GM12878 (cell line): ENCODE measurements around the gene CDH1. TPM values are rescaled to one million over a fixed set of nuclear protein-coding genes. Genes with fewer than 3 reads are reported as not detected.

Source experiments
- ATAC-seq: fragments of 200-7000 bp; cut with Tn5 transposase; 3 replicates; pipeline ENCODE4 v1.9.1; 2020; ENCODE audit warnings: mild to moderate bottlenecking, moderate library complexity
- BruUV-seq: library from RNA; stranded (reverse); fragments of 400-500 nt; replicated peaks from 2 replicates; lab custom pipeline; 2021; lab: Mats Ljungman, UMichigan
- CTCF ChIA-PET: fragments of 300-600 bp; sonication (Branson Sonifier 250); formaldehyde crosslinking; extraction: SDS; loops from one replicate; lab custom pipeline; 2021; ENCODE audit warnings: inconsistent platforms; lab: Yijun Ruan, JAX
- POLR2A ChIA-PET: fragments of 350-600 bp; formaldehyde crosslinking; extraction: SDS; loops from one replicate; lab custom pipeline; 2021; ENCODE audit warnings: inconsistent platforms; lab: Charles Lee
- RAD21 ChIA-PET: fragments of 300-600 bp; sonication (Branson Sonifier 250); formaldehyde crosslinking; loops from one replicate; lab custom pipeline; 2023; ENCODE audit warnings: antibody characterized with exemption; ENCODE audit not compliant: unreplicated experiment; lab: Charles Lee
- SMC1A ChIA-PET: fragments of 300-600 bp; sonication (Branson Sonifier 250); formaldehyde crosslinking; loops from one replicate; lab custom pipeline; 2023; ENCODE audit not compliant: unreplicated experiment, uncharacterized antibody; lab: Charles Lee
- DNase-seq: peaks from one replicate; pipeline ENCODE4 v3.0.0-alpha.2; 2011; ENCODE audit warnings: low read depth, low spot score
- FAIRE-seq: peaks from 3 replicates; lab custom pipeline; 2011; peaks lifted over from hg19 to GRCh38; lab: Jason Lieb, UNC
- H2AFZ ChIP-seq: 2 replicates; pipeline ENCODE4 v1.6.0; 2011; ENCODE audit warnings: low read depth, low read length, control low read depth; ENCODE audit not compliant: control insufficient read depth
- H3K27ac ChIP-seq: 2 replicates; pipeline ENCODE4 v1.5.1; 2011; ENCODE audit warnings: control low read depth; ENCODE audit not compliant: control insufficient read depth, insufficient read depth
- H3K27me3 ChIP-seq, 2 experiments: replicated peaks in 1 of 2; 2 replicates each; pipeline versions ENCODE4 v1.6.0 to v1.6.1; 2011; ENCODE audit warnings: low read length in 1 of 2; ENCODE audit not compliant: control insufficient read depth in 2 of 2, insufficient read depth in 2 of 2
- H3K36me3 ChIP-seq, 2 experiments: 2 replicates each; pipeline ENCODE4 v1.5.1; 2011; ENCODE audit warnings: low read length in 1 of 2; ENCODE audit not compliant: control insufficient read depth in 2 of 2, insufficient read depth in 2 of 2
- H3K4me1 ChIP-seq: 2 replicates; pipeline ENCODE4 v1.6.1; 2011; ENCODE audit warnings: mild to moderate bottlenecking, low read length, moderate library complexity, mixed read lengths; ENCODE audit not compliant: control insufficient read depth, insufficient read depth
- H3K4me2 ChIP-seq: 2 replicates; pipeline ENCODE4 v1.6.0; 2011; ENCODE audit warnings: control low read depth; ENCODE audit not compliant: control insufficient read depth, insufficient read depth
- H3K4me3 ChIP-seq: fragments of 200-600 bp; sonication (generic); 2 replicates; pipeline ENCODE4 v1.5.1; 2016
- H3K79me2 ChIP-seq: 2 replicates; pipeline ENCODE4 v1.6.0; 2011; ENCODE audit warnings: low read length; ENCODE audit not compliant: control insufficient read depth, insufficient read depth
- H3K9ac ChIP-seq: 2 replicates; pipeline ENCODE4 v1.8.0; 2011; ENCODE audit warnings: low read length, control low read depth, mixed read lengths; ENCODE audit not compliant: control insufficient read depth, insufficient read depth
- H3K9me3 ChIP-seq: replicated peaks from 3 replicates; pipeline ENCODE4 v1.5.1; 2011; ENCODE audit warnings: mild to moderate bottlenecking, low read length; ENCODE audit not compliant: control insufficient read depth, insufficient read depth
- H4K20me1 ChIP-seq: 2 replicates; pipeline ENCODE4 v1.6.0; 2011; ENCODE audit not compliant: control insufficient read depth, insufficient read depth
- CBFB ChIP-seq: IDR thresholded peaks from 2 replicates; pipeline ENCODE4 v1.6.1; 2016; ENCODE audit warnings: antibody characterized with exemption, low read depth
- CEBPB ChIP-seq, 2 experiments: fragments of 150-350 bp in 1 of 2; IDR thresholded peaks; 2 replicates each; pipeline ENCODE4 v1.6.1; 2012 to 2014; ENCODE audit warnings: low read depth in 2 of 2, low read length in 2 of 2, borderline replicate concordance in 1 of 2, inconsistent platforms in 1 of 2
- E2F8 ChIP-seq: fragments of 450-650 bp; IDR thresholded peaks from 2 replicates; pipeline ENCODE4 v1.6.1; 2018; ENCODE audit warnings: mild to moderate bottlenecking, low read depth, moderate library complexity; ENCODE audit not compliant: partially characterized antibody
- FOS ChIP-seq: IDR thresholded peaks from 3 replicates; pipeline ENCODE4 v1.6.1; 2011; ENCODE audit warnings: borderline replicate concordance; ENCODE audit not compliant: insufficient read length; ENCODE audit errors: extremely low read depth
- GABPA ChIP-seq: IDR thresholded peaks from 2 replicates; pipeline ENCODE4 v1.6.1; 2014; ENCODE audit warnings: antibody characterized with exemption, low read depth, mild to moderate bottlenecking, inconsistent platforms
- HDAC2 ChIP-seq: fragments of 200-600 bp; sonication (generic); IDR thresholded peaks from 2 replicates; pipeline ENCODE4 v1.6.1; 2017
- KLF5 ChIP-seq: fragments of 450-650 bp; IDR thresholded peaks from 2 replicates; pipeline ENCODE4 v1.6.1; 2014; ENCODE audit warnings: mild to moderate bottlenecking; ENCODE audit not compliant: partially characterized antibody
- MTA2 ChIP-seq: fragments of 450-650 bp; IDR thresholded peaks from 2 replicates; pipeline ENCODE4 v1.6.1; 2016; ENCODE audit warnings: low read depth, mild to moderate bottlenecking, moderate library complexity
- NKRF ChIP-seq: fragments of 450-650 bp; conservative IDR thresholded peaks from 2 replicates; pipeline ENCODE4 v1.6.1; 2017; ENCODE audit warnings: mild to moderate bottlenecking, moderate library complexity
- PML ChIP-seq: IDR thresholded peaks from 2 replicates; pipeline ENCODE4 v1.6.1; 2012; ENCODE audit warnings: low read length, inconsistent platforms
- RB1 ChIP-seq: fragments of 450-650 bp; formaldehyde crosslinking; IDR thresholded peaks from 2 replicates; pipeline ENCODE4 v1.6.1; 2017; ENCODE audit warnings: mild to moderate bottlenecking, borderline replicate concordance
- SREBF2 ChIP-seq: IDR thresholded peaks from 2 replicates; pipeline ENCODE4 v1.6.1; 2012; ENCODE audit warnings: mild to moderate bottlenecking, low read length
- USF1 ChIP-seq: IDR thresholded peaks from 2 replicates; pipeline ENCODE4 v1.6.1; 2011; ENCODE audit warnings: borderline replicate concordance, low read depth, mild to moderate bottlenecking, moderate library complexity, mixed read lengths, low read length; ENCODE audit not compliant: insufficient read depth; ENCODE audit errors: extremely low read length
- WGBS: methylation state at CpG from one replicate; pipeline ENCODE4 v1.1.6; 2016; ENCODE audit warnings: low lambda C conversion rate; ENCODE audit not compliant: insufficient replicate concordance, insufficient coverage; ENCODE audit errors: missing lambda C conversion rate; 5-methylcytosine and 5-hydroxymethylcytosine counted together
- in situ Hi-C: fragments of 300-500 bp; cut with MboI; formaldehyde crosslinking; loops from 9 replicates; pipeline ENCODE4 v1.14.3; 2018; ENCODE audit warnings: mixed read lengths
- intact Hi-C: fragments of 100-400 bp; cut with micrococcal nuclease; formaldehyde crosslinking; loops from one replicate; pipeline ENCODE4 v1.14.2; 2022; ENCODE audit not compliant: unreplicated experiment
- polyA plus RNA-seq, 11 experiments: library from polyadenylated mRNA; depleted of rRNA in 4 of 11; unstranded in 6 of 11; stranded (reverse) in 5 of 11; fragments of >200 nt; fragmentation: Nextera tagmentation in 4 of 11; fragmentation: Illumina TruSeq in 1 of 11; extraction: Ambion mirVana in 4 of 11; extraction: Trizol in 1 of 11; gene quantifications; 1 replicate in 1 of 11; 2 replicates in 10 of 11; pipeline versions ENCODE4 v1.2.1 to v1.2.3, GENCODE V29; 2011 to 2016; ENCODE audit warnings: inconsistent platforms in 2 of 11, missing spikeins in 2 of 11, low read depth in 1 of 11
- total RNA-seq, 4 experiments: library from RNA; depleted of rRNA in 3 of 4; stranded (reverse); fragments of >200 nt in 3 of 4; fragmentation: Illumina TruSeq in 1 of 4; extraction: Trizol in 1 of 4; gene quantifications; 2 replicates each; pipeline versions ENCODE4 v1.2.1 to v1.2.3, GENCODE V29; 2013 to 2021

CDH1 gene
- total and polyA plus RNA-seq, 10 of the 15 experiments (the other 5 are each of a cell fraction or from before 2014, with no cell fraction given) = 2.2 to 30.6 (median 17.7) TPM

- in situ Hi-C loops = no loop called here
- BruUV-seq = no TSS peak
- ATAC-seq = no peak
- no peak for FAIRE-seq
- H3K36me3 ChIP-seq = no peaks in the 10 kb centered on the region
- TF ChIP-seq RB1 = no peak
- no peak for TF ChIP-seq NKRF
- no peak for TF ChIP-seq FOS
- no peak for TF ChIP-seq KLF5
- no peak for TF ChIP-seq CEBPB (IDR thresholded peaks at IDR 0.05; ENCODE audit: borderline replicate concordance in 1 of 2, low read depth in 2 of 2, low read length in 2 of 2)
- no peak for TF ChIP-seq CBFB
- no peak for TF ChIP-seq GABPA
- TF ChIP-seq MTA2 = no peak
- no peak for TF ChIP-seq E2F8
- TF ChIP-seq SREBF2 = no peak
- no peak for TF ChIP-seq HDAC2
- TF ChIP-seq PML = no peak
- no peak for TF ChIP-seq USF1
- TF ChIP-seq, all 136 proteins: peak for 0
- Histone ChIP-seq H3K27me3 (no peaks in the 10 kb centered on the region), H3K27ac (no peak overlapping the region), H3K9ac (no peak overlapping the region), H3K79me2 (no peaks in the 10 kb centered on the region), H4K20me1 (no peaks in the 10 kb centered on the region), H3K9me3 (no peaks in the 10 kb centered on the region), H3K4me3 (no peak overlapping the region), H3K4me1 (no peaks in the 10 kb centered on the region), H2AFZ (no peak overlapping the region), H3K4me2 (no peak overlapping the region)
- DNase-seq = no peak
- ChIA-PET SMC1A (interaction anchor here (0.6 to 1.1 kb wide), 2 partner anchors 13 to 33 kb away, joined by 3 read pairs; no protein-coding TSS in a partner anchor), CTCF (interaction anchor here (0.9 to 1.8 kb wide), 3 partner anchors 9 to 312 kb away, joined by 4 to 7 read pairs (median 5); no protein-coding TSS in a partner anchor), POLR2A (interaction anchor here (0.6 to 1.2 kb wide), 4 partner anchors 46 to 441 kb away, joined by 3 to 7 read pairs (median 4); no protein-coding TSS in a partner anchor), RAD21 (interaction anchor here (1.0 kb wide), 1 partner anchor 29 kb away, joined by 3 read pairs; no protein-coding TSS in a partner anchor)
- WGBS = 51% methylated on average over 14 of the region's 14 CpGs
- intact Hi-C loops = no loop called here
These were observed 96.2 kb downstream of the CDH1 start for GRCh38 chr16:68833251-68833650.
